Measurements from ENCODE around the gene MTPN.

The MTPN gene

DNA sequence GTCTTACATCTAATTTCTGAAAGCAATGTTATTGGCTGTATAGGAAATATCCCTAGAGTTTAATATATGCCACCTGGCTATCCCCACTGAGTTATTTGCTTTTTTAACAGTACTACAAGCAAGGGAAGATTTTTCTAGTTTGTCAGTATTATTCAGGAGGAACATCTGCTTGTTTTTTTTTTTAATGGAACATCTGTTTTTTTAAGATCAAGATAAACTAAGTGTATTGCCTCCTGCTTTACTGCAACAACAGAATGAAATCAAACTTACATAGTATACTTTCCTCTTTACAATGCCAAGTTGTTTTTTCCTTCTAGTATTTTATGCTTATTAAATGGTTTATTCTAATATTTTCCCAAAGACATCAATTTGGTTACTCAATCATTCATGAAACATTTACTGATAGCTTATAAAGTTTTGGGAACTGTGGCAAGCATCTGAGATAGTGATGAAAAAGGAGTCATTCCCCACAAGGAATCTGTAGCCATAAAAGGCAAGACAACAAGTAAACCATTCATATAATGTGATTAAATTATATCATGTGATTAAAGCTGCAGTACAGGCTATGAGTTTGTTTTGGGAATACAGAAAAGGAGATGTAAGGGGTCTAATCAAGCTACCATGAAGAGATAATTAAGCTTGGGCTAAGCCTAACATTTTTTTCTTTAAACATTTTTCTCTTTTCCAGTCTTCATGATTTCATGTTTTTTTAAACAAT is 17.4 kb downstream of the MTPN start:
- no peak overlapping the region for H3K4me3 ChIP-seq (ENCODE audit: low read depth, low read length)
- TF ChIP-seq CTCF (IDR thresholded peaks at IDR 0.05; ENCODE audit: borderline replicate concordance, insufficient read depth, low read depth, low read length) = no peak

DNA sequence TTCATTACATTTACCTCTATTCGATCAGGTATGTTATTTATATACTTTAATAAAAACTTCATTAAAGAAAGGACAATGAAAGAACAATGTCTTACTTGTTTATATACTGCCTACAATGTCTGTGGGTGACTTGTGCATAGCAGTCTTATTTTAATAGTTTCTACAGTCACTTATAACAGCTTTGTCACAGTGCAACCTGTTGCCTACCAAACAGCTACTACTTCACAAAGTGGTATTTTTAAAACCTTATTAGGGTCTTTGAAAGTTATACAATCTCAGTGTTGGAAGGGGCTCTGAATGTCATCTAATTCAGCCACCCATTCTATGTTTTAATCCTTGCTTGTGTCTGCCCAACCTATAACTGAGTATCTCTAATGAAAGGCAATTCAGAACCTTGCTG is 19.0 kb downstream of the MTPN start:
- TF ChIP-seq CTCF (IDR thresholded peaks at IDR 0.05; ENCODE audit: borderline replicate concordance, insufficient read depth, low read depth, low read length) = no peak

GRCh38 chr7:135957627-135958026 is 19.5 kb downstream of the MTPN start:
- TF ChIP-seq CTCF (IDR thresholded peaks at IDR 0.05; ENCODE audit: borderline replicate concordance, insufficient read depth, low read depth, low read length) = no peak
- H3K4me3 ChIP-seq (ENCODE audit: low read depth, low read length) = no peak overlapping the region

More for the DNA sequence above, 19.0 kb downstream of the MTPN start:
- H3K4me3 ChIP-seq (ENCODE audit: low read depth, low read length) = no peak overlapping the region

DNA sequence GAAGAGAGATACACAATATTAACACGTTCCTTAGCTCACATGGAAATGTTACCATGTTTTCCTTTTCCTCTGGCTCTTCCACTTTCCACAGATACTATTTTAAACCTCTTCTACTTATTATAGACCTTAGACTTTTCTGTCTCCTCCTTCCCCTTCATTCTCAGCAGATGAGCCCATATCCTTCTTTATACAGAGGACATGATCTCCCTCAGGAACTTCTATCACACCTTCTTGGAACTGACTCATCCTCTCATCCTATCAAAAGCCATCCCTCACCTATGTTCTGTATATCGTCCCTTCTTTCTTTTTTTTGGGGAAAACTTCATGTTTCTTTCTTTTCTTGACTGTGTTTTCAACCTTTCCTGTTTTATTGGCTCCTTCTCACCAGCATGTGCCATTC is 20.8 kb downstream of the MTPN start:
- TF ChIP-seq CTCF (IDR thresholded peaks at IDR 0.05; ENCODE audit: borderline replicate concordance, insufficient read depth, low read depth, low read length) = no peak
- no peak overlapping the region for H3K4me3 ChIP-seq (ENCODE audit: low read depth, low read length)

GRCh38 chr7:135950972-135951371 is 26.2 kb downstream of the MTPN start:
- H3K4me3 ChIP-seq (ENCODE audit: low read depth, low read length) = no peak overlapping the region
- TF ChIP-seq CTCF (IDR thresholded peaks at IDR 0.05; ENCODE audit: borderline replicate concordance, insufficient read depth, low read depth, low read length) = no peak

DNA sequence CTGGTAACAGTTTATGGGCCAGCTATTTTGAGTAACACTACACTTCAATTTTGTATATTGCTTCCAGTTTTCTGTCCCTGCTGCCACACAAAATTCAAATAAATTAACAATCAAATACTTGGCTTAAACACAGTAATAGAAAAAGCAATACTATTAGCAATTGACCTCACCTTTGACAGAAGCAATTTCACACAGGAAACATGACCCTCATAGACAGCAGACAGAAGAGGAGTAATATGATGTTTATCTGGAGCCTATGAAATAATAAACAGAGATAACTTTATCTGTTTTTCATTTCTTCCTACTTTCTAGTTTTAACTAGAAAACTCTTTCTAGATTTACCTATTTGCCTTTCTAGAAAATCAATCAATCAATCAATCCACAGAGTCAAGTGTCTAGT is 26.7 kb downstream of the MTPN start:
- H3K4me3 ChIP-seq (ENCODE audit: low read depth, low read length) = no peak overlapping the region
- no peak for TF ChIP-seq CTCF (IDR thresholded peaks at IDR 0.05; ENCODE audit: borderline replicate concordance, insufficient read depth, low read depth, low read length)

DNA sequence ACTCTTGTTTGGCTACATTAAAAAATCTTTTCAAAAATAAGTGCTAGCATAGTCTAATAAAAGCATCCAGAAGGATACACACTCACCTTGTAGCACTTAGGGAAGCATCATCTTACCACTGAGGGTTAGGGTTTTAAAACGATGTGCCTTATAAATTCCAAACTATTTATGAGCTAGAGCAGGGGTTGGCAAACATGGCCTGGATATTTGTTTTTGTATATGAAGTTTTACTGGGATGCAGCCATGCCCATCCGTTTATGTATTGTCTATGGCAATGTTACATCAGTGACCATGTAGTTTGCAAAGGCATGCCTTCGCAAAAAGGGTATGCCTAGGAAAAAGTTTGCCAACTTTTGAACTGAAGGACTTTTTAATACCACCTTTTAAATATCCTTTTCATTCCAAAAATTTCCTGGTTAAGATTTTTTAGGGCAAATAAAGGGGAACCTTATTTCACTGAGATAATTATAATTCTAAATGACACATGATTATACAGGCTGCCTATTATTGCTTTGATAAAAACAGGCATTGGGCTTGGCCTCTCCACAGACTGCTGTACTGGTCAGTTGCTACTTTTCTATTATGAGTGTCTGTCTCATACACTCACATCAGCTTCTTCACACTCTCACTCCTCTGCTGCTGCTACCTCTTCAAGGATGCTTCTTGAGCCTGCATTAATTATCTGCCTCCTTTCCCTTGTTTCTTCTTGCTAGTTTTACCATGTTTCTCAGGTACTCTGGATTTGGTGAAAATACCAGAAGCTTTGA is 30.7 kb downstream of the MTPN start:
- TF ChIP-seq CTCF (IDR thresholded peaks at IDR 0.05; ENCODE audit: borderline replicate concordance, insufficient read depth, low read depth, low read length) = no peak
- no peak overlapping the region for H3K4me3 ChIP-seq (ENCODE audit: low read depth, low read length)
